ENCODE results near the gene ADGRV1.

The ADGRV1 gene

GRCh38 chr5:91143840-91144239 lies 585.2 kb downstream of the ADGRV1 start:
- no peaks in the 10 kb centered on the region for H3K36me3 ChIP-seq (ENCODE audit: low read length)

GRCh38 chr5:91144491-91145332 lies 586.1 kb downstream of the ADGRV1 start:
- no peak overlapping the region for H3K4me3 ChIP-seq (ENCODE audit: insufficient read depth, low read length, poor library complexity, severe bottlenecking)
- H3K27me3 ChIP-seq (ENCODE audit: low read length), result no peaks in the 10 kb centered on the region
- H2AFZ ChIP-seq (ENCODE audit: low read depth, low read length, severe bottlenecking), result no peak overlapping the region
- no peaks in the 10 kb centered on the region for H3K9me3 ChIP-seq (ENCODE audit: insufficient read depth, low read length)
- H3K9me2 ChIP-seq (replicated peaks; ENCODE audit: insufficient read depth, low read length), result no peaks in the 10 kb centered on the region
- no peaks in the 10 kb centered on the region for H3K36me3 ChIP-seq (ENCODE audit: low read length)
- H3K9ac ChIP-seq (ENCODE audit: low read length), result no peak overlapping the region
- no peak overlapping the region for H3K4me2 ChIP-seq (ENCODE audit: low read depth, low read length, poor library complexity, severe bottlenecking)
- no peaks in the 10 kb centered on the region for H3K79me2 ChIP-seq (ENCODE audit: insufficient read depth, low read length)
- no peak overlapping the region for H3K27ac ChIP-seq (ENCODE audit: low read depth, low read length)
- TF ChIP-seq CTCF (IDR thresholded peaks at IDR 0.05; ENCODE audit: insufficient read depth, low read length, poor library complexity, severe bottlenecking) (no peak), EZH2phosphoT487 (conservative IDR thresholded peaks at IDR 0.05; ENCODE audit: low read length) (no peak)
- H4K20me1 ChIP-seq (ENCODE audit: low read depth, low read length), result no peaks in the 10 kb centered on the region
- H3F3A ChIP-seq (ENCODE audit: insufficient read depth), result no peaks in the 10 kb centered on the region

More at GRCh38 chr5:91143840-91144239, 585.2 kb downstream of the ADGRV1 start:
- H3K27me3 ChIP-seq (ENCODE audit: low read length), result no peaks in the 10 kb centered on the region
- no peak overlapping the region for H3K27ac ChIP-seq (ENCODE audit: low read depth, low read length)
- no peak overlapping the region for H3K4me2 ChIP-seq (ENCODE audit: low read depth, low read length, poor library complexity, severe bottlenecking)
- no peaks in the 10 kb centered on the region for H4K20me1 ChIP-seq (ENCODE audit: low read depth, low read length)
- no peak overlapping the region for H3K9ac ChIP-seq (ENCODE audit: low read length)
- H3K79me2 ChIP-seq (ENCODE audit: insufficient read depth, low read length), result no peaks in the 10 kb centered on the region
- H3K9me2 ChIP-seq (replicated peaks; ENCODE audit: insufficient read depth, low read length), result no peaks in the 10 kb centered on the region
- H3K9me3 ChIP-seq (ENCODE audit: insufficient read depth, low read length), result no peaks in the 10 kb centered on the region
- no peak overlapping the region for H2AFZ ChIP-seq (ENCODE audit: low read depth, low read length, severe bottlenecking)
- H3K4me3 ChIP-seq (ENCODE audit: insufficient read depth, low read length, poor library complexity, severe bottlenecking), result no peak overlapping the region
- H3F3A ChIP-seq (ENCODE audit: insufficient read depth), result no peaks in the 10 kb centered on the region
- no peak for TF ChIP-seq EZH2phosphoT487 (conservative IDR thresholded peaks at IDR 0.05; ENCODE audit: low read length)
- no peak for TF ChIP-seq CTCF (IDR thresholded peaks at IDR 0.05; ENCODE audit: insufficient read depth, low read length, poor library complexity, severe bottlenecking)

DNA sequence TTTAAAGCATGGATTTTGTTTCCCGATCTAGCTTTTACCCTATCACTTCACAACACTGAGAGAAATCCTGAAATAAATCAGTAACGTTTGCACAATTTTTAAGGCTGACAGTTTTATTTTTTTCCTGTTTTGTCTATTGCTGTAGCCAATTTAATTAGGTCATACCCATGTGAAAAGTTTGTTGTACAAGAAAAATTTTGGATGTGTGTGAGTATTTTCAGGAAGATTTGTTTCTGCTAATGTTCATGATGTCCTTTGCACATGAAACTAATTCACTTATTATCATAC lies 586.7 kb downstream of the ADGRV1 start:
- Histone ChIP-seq H3K27me3 (ENCODE audit: low read length) (no peaks in the 10 kb centered on the region), H3K27ac (ENCODE audit: low read depth, low read length) (no peak overlapping the region), H3F3A (ENCODE audit: insufficient read depth) (no peaks in the 10 kb centered on the region), H3K9me2 (replicated peaks; ENCODE audit: insufficient read depth, low read length) (no peaks in the 10 kb centered on the region), H3K9me3 (ENCODE audit: insufficient read depth, low read length) (no peaks in the 10 kb centered on the region), H2AFZ (ENCODE audit: low read depth, low read length, severe bottlenecking) (no peak overlapping the region), H3K4me3 (ENCODE audit: insufficient read depth, low read length, poor library complexity, severe bottlenecking) (no peak overlapping the region), H3K36me3 (ENCODE audit: low read length) (no peaks in the 10 kb centered on the region), H3K9ac (ENCODE audit: low read length) (no peak overlapping the region), H3K79me2 (ENCODE audit: insufficient read depth, low read length) (no peaks in the 10 kb centered on the region), H3K4me2 (ENCODE audit: low read depth, low read length, poor library complexity, severe bottlenecking) (no peak overlapping the region), H4K20me1 (ENCODE audit: low read depth, low read length) (no peaks in the 10 kb centered on the region)
- TF ChIP-seq CTCF (IDR thresholded peaks at IDR 0.05; ENCODE audit: insufficient read depth, low read length, poor library complexity, severe bottlenecking) (no peak), EZH2phosphoT487 (conservative IDR thresholded peaks at IDR 0.05; ENCODE audit: low read length) (no peak)

All from SU-DHL-6 (cell line).